Activated effector memory CD4-positive, alpha-beta T cell treated with Interleukin-2 at 50 U/mL for 16 hours (primary cell): Measurements from ENCODE around the gene SF3A1.

Source experiments
- DNase-seq: peaks from one replicate; pipeline ENCODE4 v3.0.0-alpha.2; 2020

SF3A1 gene

GRCh38 chr22:30386608-30386959 lies 29.9 kb upstream of the SF3A1 start:
- DNase-seq: no peak

GRCh38 chr22:30385942-30386341 lies 29.2 kb upstream of the SF3A1 start:
- DNase-seq: no peak

GRCh38 chr22:30383061-30383460 lies 26.4 kb upstream of the SF3A1 start:
- DNase-seq: no peak

GRCh38 chr22:30382340-30382739 lies 25.6 kb upstream of the SF3A1 start:
- no peak for DNase-seq

- DNase-seq: no peak
Measured at GRCh38 chr22:30381264-30381663, 24.6 kb upstream of the SF3A1 start.

- DNase-seq: no peak
Measured at GRCh38 chr22:30380011-30380410, 23.3 kb upstream of the SF3A1 start.

GRCh38 chr22:30375312-30375849 lies 18.7 kb upstream of the SF3A1 start:
- no peak for DNase-seq

GRCh38 chr22:30373331-30374325 lies 16.9 kb upstream of the SF3A1 start:
- DNase-seq: no peak

- DNase-seq: no peak
Measured at GRCh38 chr22:30372915-30373314, 16.2 kb upstream of the SF3A1 start.

- DNase-seq: no peak
Measured at GRCh38 chr22:30371981-30372380, 15.3 kb upstream of the SF3A1 start.

- DNase-seq: no peak
Measured at GRCh38 chr22:30371321-30371720, 14.6 kb upstream of the SF3A1 start.

GRCh38 chr22:30370641-30371230 lies 14.0 kb upstream of the SF3A1 start:
- DNase-seq: no peak

GRCh38 chr22:30368420-30368819 lies 11.7 kb upstream of the SF3A1 start:
- no peak for DNase-seq

- DNase-seq: no peak
Measured at GRCh38 chr22:30365891-30366290, 9.2 kb upstream of the SF3A1 start.

GRCh38 chr22:30362651-30363281 lies 6.1 kb upstream of the SF3A1 start:
- no peak for DNase-seq

GRCh38 chr22:30361916-30362650 lies 5.4 kb upstream of the SF3A1 start:
- DNase-seq: no peak

GRCh38 chr22:30358541-30358940 lies 1.8 kb upstream of the SF3A1 start:
- no peak for DNase-seq

- DNase-seq: no peak
Measured at GRCh38 chr22:30357650-30358215, 1.0 kb upstream of the SF3A1 start.

GRCh38 chr22:30357236-30357570 lies 509 bp upstream of the SF3A1 start:
- no peak for DNase-seq

GRCh38 chr22:30354644-30355043 lies 2.0 kb downstream of the SF3A1 start:
- DNase-seq: no peak

GRCh38 chr22:30351226-30351625 lies 5.5 kb downstream of the SF3A1 start:
- DNase-seq: no peak

- no peak for DNase-seq
Measured at GRCh38 chr22:30348809-30349208, 7.9 kb downstream of the SF3A1 start.

- no peak for DNase-seq
Measured at GRCh38 chr22:30348404-30348803, 8.3 kb downstream of the SF3A1 start.
